Measurements from ENCODE around the gene PIR. TPM values are rescaled to one million over a fixed set of nuclear protein-coding genes. Genes with fewer than 3 reads are reported as not detected.
A peak's percentile ranks its signal among the peaks of the same experiment; 100 is the strongest.

The PIR gene
- total RNA-seq, 1 experiment from 2014 or later = 29.7 TPM

DNA sequence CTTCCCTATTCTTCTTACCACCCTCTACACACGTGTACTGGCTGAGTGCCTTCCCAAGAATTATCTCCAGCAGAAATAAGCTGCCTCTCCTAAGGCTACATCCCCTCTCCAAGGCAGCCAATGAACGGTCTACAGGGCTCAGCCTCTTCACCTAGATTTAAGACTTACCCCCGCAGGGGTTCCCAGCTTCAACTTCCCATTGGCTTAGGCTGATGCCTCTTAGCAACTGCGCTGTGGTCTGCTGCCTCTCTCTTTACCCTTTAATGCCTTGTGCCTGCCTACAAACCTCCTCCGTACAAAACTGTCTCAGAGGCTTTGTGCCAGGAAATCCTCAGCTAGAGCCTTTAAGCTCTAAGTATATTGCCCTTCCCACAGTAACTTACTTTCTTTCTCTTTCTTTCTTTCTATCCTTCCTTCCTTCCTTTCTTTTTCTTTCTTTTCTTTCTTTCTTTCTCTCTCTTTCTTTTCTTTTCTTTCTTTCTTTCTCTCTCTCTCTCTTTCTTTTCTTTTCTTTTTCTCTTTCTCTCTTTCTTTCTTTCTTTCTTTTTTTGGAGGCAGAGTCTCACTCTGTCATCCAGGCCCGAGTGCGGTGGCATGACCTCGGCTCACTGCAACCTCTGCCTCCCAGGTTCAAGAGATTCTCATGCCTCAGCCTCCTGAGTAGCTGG lies 142.7 kb downstream of the PIR start:
- Histone ChIP-seq H3K27ac (ENCODE audit: insufficient read length, low read depth, low read length) (no peak overlapping the region), H2BK15ac (ENCODE audit: low read depth, low read length) (no peak overlapping the region), H3K23me2 (ENCODE audit: insufficient read length, low read depth, low read length, poor library complexity, severe bottlenecking) (no peaks in the 10 kb centered on the region), H3K4me1 (ENCODE audit: insufficient read depth, low read length) (0 out of 2 replicates have a peak, but pooled peaks cover 2% of the 10 kb centered on the region), H2BK12ac (ENCODE audit: insufficient read length, low read depth, low read length) (no peak overlapping the region), H3K4ac (ENCODE audit: low read depth, low read length) (no peak overlapping the region), H2BK120ac (ENCODE audit: low read depth, low read length, poor library complexity, severe bottlenecking) (no peak overlapping the region), H3K9me3 (ENCODE audit: control insufficient read depth, low read depth, low read length) (no peaks in the 10 kb centered on the region), H4K8ac (replicated peaks; ENCODE audit: insufficient read length, low read depth, low read length) (no peak overlapping the region), H2BK5ac (ENCODE audit: insufficient read length, low read length) (no peak overlapping the region), H3K79me2 (ENCODE audit: insufficient read depth, low read length) (no peaks in the 10 kb centered on the region), H3T11ph (ENCODE audit: low read length) (no peak overlapping the region), H3K14ac (ENCODE audit: insufficient read depth, low read length) (no peak overlapping the region), H2AFZ (ENCODE audit: low read length) (peak overlapping the region; percentile 3), H3K56ac (ENCODE audit: insufficient read length, low read depth, low read length) (no peak overlapping the region), H3K9ac (ENCODE audit: extremely low read depth, insufficient read length, low read length) (no peak overlapping the region), H4K91ac (ENCODE audit: insufficient read length, low read depth, low read length) (no peak overlapping the region), H4K20me1 (ENCODE audit: control insufficient read depth, insufficient read depth, insufficient read length) (no peaks in the 10 kb centered on the region), H4K5ac (ENCODE audit: insufficient read length, low read depth, low read length) (no peak overlapping the region), H3K79me1 (ENCODE audit: insufficient read depth, low read depth, low read length, poor library complexity, severe bottlenecking) (no peaks in the 10 kb centered on the region), H3K27me3 (ENCODE audit: insufficient read depth, low read length) (no peaks in the 10 kb centered on the region), H3K18ac (ENCODE audit: insufficient read length, low read depth, low read length) (no peak overlapping the region), H3K4me2 (ENCODE audit: insufficient read depth, insufficient read length, low read length) (no peak overlapping the region), H3K23ac (ENCODE audit: insufficient read length, low read depth, low read length) (no peak overlapping the region), H2AK5ac (ENCODE audit: insufficient read length, low read length) (no peak overlapping the region), H2BK20ac (ENCODE audit: low read depth, low read length, poor library complexity, severe bottlenecking) (no peak overlapping the region)
- H3K4me3 Mint-ChIP-seq = no peak overlapping the region
- TF ChIP-seq, protein P1, sequence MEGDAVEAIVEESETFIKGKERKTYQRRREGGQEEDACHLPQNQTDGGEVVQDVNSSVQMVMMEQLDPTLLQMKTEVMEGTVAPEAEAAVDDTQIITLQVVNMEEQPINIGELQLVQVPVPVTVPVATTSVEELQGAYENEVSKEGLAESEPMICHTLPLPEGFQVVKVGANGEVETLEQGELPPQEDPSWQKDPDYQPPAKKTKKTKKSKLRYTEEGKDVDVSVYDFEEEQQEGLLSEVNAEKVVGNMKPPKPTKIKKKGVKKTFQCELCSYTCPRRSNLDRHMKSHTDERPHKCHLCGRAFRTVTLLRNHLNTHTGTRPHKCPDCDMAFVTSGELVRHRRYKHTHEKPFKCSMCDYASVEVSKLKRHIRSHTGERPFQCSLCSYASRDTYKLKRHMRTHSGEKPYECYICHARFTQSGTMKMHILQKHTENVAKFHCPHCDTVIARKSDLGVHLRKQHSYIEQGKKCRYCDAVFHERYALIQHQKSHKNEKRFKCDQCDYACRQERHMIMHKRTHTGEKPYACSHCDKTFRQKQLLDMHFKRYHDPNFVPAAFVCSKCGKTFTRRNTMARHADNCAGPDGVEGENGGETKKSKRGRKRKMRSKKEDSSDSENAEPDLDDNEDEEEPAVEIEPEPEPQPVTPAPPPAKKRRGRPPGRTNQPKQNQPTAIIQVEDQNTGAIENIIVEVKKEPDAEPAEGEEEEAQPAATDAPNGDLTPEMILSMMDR (conservative IDR thresholded peaks at IDR 0.05) = no peak
- WGBS (ENCODE audit: extremely low coverage, insufficient read length, low lambda C conversion rate) = no CpG with 5 or more reads among the region's 8 CpGs
- peaks cover 11 to 13% of the 10 kb centered on the region in 2 experiments for H3K4me1 Mint-ChIP-seq
- peak; percentile 69 for DNase-seq
- no peak overlapping the region; a peak in 2 of 7 replicates for H3K27ac Mint-ChIP-seq
- peaks cover 0 to 2% of the 10 kb centered on the region in 2 experiments; a peak in 3 of 5 replicates for H3K9me3 Mint-ChIP-seq
- H3K27me3 Mint-ChIP-seq (ENCODE audit: low read depth) = peaks cover 30% of the 10 kb centered on the region
- H3K36me3 Mint-ChIP-seq (ENCODE audit: insufficient read depth in 1 of 3, low read depth in 3 of 3) = no peaks in the 10 kb centered on the region

Data from H9 (cell line).